ENCODE measurements around the gene CFAP210.

The CFAP210 gene

DNA sequence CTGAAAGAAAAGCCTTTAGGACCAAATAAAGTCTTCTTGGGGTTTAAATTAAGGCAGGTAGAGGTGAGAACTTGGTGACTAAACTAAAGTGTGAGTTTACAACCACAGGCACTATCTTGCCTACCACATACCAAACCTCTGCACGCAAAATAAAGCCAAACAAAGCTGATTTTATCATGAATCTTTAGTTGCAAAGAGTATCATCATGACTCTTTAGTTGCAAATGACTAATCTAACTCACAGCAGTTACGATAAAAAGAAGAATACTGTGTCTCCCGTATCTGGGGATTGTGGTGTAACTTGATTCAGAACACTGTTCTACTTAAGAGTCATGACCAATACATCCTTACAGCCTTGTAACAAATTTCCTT, 11.2 kb downstream of the CFAP210 start:
- DNase-seq, result no peak
- H3K27ac ChIP-seq (ENCODE audit: insufficient read depth, low read length, poor library complexity, severe bottlenecking), result no peak overlapping the region

GRCh38 chr2:169676850-169677249, 17.4 kb downstream of the CFAP210 start:
- Histone ChIP-seq H3K27me3 (replicated peaks; ENCODE audit: control insufficient read depth, insufficient read depth, low read length, poor library complexity, severe bottlenecking) (no peaks in the 10 kb centered on the region), H3K4me1 (ENCODE audit: control insufficient read depth, insufficient read depth, low read length, poor library complexity, severe bottlenecking) (no peaks in the 10 kb centered on the region), H3K4me3 (ENCODE audit: insufficient read depth, low read depth, low read length, poor library complexity, severe bottlenecking) (no peak overlapping the region), H3K36me3 (ENCODE audit: control insufficient read depth, insufficient read depth, low read length) (no peaks in the 10 kb centered on the region), H3K27ac (ENCODE audit: insufficient read depth, low read length, poor library complexity, severe bottlenecking) (no peak overlapping the region), H3K9me3 (ENCODE audit: control insufficient read depth, low read length) (no peaks in the 10 kb centered on the region)
- DNase-seq, result no peak

More for the DNA sequence above, 11.2 kb downstream of the CFAP210 start:
- H3K4me1 ChIP-seq (ENCODE audit: control insufficient read depth, insufficient read depth, low read length, poor library complexity, severe bottlenecking), result no peaks in the 10 kb centered on the region
- H3K36me3 ChIP-seq (ENCODE audit: control insufficient read depth, insufficient read depth, low read length), result no peaks in the 10 kb centered on the region
- no peaks in the 10 kb centered on the region for H3K27me3 ChIP-seq (replicated peaks; ENCODE audit: control insufficient read depth, insufficient read depth, low read length, poor library complexity, severe bottlenecking)
- no peak overlapping the region for H3K4me3 ChIP-seq (ENCODE audit: insufficient read depth, low read depth, low read length, poor library complexity, severe bottlenecking)
- H3K9me3 ChIP-seq (ENCODE audit: control insufficient read depth, low read length), result no peaks in the 10 kb centered on the region

DNA sequence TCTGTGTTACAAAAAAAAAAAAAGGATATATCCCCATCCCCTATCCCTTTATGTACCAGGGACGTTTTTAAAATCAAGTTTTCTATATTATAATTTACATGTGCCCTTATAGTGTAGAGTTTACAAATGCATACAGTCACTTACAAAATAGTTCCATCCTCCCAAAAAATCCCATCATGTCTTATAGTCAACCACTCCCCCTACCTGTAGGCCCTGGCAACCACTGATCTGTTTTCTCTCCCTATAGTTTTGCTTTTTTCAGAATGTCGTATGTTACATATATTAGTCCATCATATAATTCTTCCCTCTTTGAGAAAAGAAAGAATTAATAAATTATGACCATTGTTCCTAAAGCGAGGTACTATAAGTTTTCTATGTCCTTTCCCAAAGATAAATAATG, 17.8 kb downstream of the CFAP210 start:
- H3K4me1 ChIP-seq (ENCODE audit: control insufficient read depth, insufficient read depth, low read length, poor library complexity, severe bottlenecking), result no peaks in the 10 kb centered on the region
- H3K27me3 ChIP-seq (replicated peaks; ENCODE audit: control insufficient read depth, insufficient read depth, low read length, poor library complexity, severe bottlenecking), result no peaks in the 10 kb centered on the region
- no peaks in the 10 kb centered on the region for H3K9me3 ChIP-seq (ENCODE audit: control insufficient read depth, low read length)
- H3K36me3 ChIP-seq (ENCODE audit: control insufficient read depth, insufficient read depth, low read length), result no peaks in the 10 kb centered on the region
- no peak overlapping the region for H3K4me3 ChIP-seq (ENCODE audit: insufficient read depth, low read depth, low read length, poor library complexity, severe bottlenecking)
- DNase-seq, result no peak
- H3K27ac ChIP-seq (ENCODE audit: insufficient read depth, low read length, poor library complexity, severe bottlenecking), result no peak overlapping the region

DNA sequence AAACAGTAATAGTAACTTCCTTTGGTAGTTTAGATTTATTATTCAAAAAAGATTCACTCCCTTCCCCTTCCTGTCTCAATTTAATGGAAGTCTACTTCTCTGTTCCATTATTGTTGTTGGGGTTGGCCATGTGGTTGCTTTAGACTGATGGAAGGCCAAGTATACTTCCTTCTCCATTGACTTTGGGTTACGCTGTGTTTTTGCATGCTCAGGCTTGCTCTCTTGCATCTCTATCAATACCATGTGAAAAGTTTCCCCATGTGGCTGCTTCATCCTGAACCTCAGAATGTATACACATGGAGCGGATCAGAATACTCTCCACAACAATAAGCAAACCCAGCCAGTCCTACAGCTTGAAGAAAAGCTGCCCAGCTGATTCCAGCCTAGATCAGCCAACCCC, 20.3 kb downstream of the CFAP210 start:
- Histone ChIP-seq H3K4me3 (ENCODE audit: insufficient read depth, low read depth, low read length, poor library complexity, severe bottlenecking) (no peak overlapping the region), H3K9me3 (ENCODE audit: control insufficient read depth, low read length) (no peaks in the 10 kb centered on the region), H3K4me1 (ENCODE audit: control insufficient read depth, insufficient read depth, low read length, poor library complexity, severe bottlenecking) (no peaks in the 10 kb centered on the region), H3K27ac (ENCODE audit: insufficient read depth, low read length, poor library complexity, severe bottlenecking) (no peak overlapping the region), H3K27me3 (replicated peaks; ENCODE audit: control insufficient read depth, insufficient read depth, low read length, poor library complexity, severe bottlenecking) (no peaks in the 10 kb centered on the region), H3K36me3 (ENCODE audit: control insufficient read depth, insufficient read depth, low read length) (no peaks in the 10 kb centered on the region)
- DNase-seq, result no peak

- no peaks in the 10 kb centered on the region for H3K4me1 ChIP-seq (ENCODE audit: control insufficient read depth, insufficient read depth, low read length, poor library complexity, severe bottlenecking)
- H3K9me3 ChIP-seq (ENCODE audit: control insufficient read depth, low read length), result no peaks in the 10 kb centered on the region
- DNase-seq, result no peak
- H3K27me3 ChIP-seq (replicated peaks; ENCODE audit: control insufficient read depth, insufficient read depth, low read length, poor library complexity, severe bottlenecking), result no peaks in the 10 kb centered on the region
- no peak overlapping the region for H3K27ac ChIP-seq (ENCODE audit: insufficient read depth, low read length, poor library complexity, severe bottlenecking)
- H3K36me3 ChIP-seq (ENCODE audit: control insufficient read depth, insufficient read depth, low read length), result no peaks in the 10 kb centered on the region
- H3K4me3 ChIP-seq (ENCODE audit: insufficient read depth, low read depth, low read length, poor library complexity, severe bottlenecking), result no peak overlapping the region
Measured at GRCh38 chr2:169673106-169673505, 21.1 kb downstream of the CFAP210 start.

DNA sequence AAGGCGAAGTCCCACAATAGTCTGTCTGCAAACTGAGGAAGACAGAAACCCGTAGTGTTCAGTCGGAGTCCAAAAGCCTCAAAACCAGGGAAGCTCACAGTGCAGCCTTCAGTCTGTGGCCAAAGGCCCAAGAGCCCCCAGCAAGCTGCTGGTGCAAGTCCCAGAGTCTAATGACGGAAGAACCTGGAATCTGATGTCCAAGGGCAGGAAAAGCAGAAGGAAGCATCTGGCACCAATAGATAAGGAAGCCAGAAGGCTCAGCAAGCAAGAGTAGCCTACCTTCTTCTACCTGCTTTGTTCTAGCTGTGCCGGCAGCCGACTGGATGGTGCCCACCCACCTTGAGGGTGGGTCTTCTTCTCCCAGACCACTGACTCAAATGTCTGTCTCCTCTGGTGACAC, 21.8 kb downstream of the CFAP210 start:
- no peaks in the 10 kb centered on the region for H3K9me3 ChIP-seq (ENCODE audit: control insufficient read depth, low read length)
- no peaks in the 10 kb centered on the region for H3K27me3 ChIP-seq (replicated peaks; ENCODE audit: control insufficient read depth, insufficient read depth, low read length, poor library complexity, severe bottlenecking)
- no peak overlapping the region for H3K27ac ChIP-seq (ENCODE audit: insufficient read depth, low read length, poor library complexity, severe bottlenecking)
- no peak for DNase-seq
- H3K4me3 ChIP-seq (ENCODE audit: insufficient read depth, low read depth, low read length, poor library complexity, severe bottlenecking), result no peak overlapping the region
- H3K36me3 ChIP-seq (ENCODE audit: control insufficient read depth, insufficient read depth, low read length), result no peaks in the 10 kb centered on the region
- H3K4me1 ChIP-seq (ENCODE audit: control insufficient read depth, insufficient read depth, low read length, poor library complexity, severe bottlenecking), result no peaks in the 10 kb centered on the region

DNA sequence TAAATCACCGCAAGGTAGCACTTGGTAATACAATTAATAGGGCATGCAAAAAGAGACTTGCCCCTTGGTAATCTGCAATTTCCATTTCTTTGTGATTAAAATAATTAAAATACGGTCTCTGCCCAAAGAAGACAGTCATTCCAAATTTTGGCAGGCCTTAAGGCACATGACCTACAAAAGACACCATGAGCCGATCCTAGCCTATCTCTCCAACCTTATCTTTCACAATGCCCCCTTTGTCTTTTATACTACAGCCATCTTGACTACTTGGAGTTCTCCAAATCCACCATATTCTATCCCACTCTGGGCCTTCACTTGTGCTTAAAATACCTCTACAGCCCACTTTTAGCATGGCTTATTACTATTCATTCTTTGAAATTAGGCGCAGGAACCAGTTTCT, 23.3 kb downstream of the CFAP210 start:
- H3K27me3 ChIP-seq (replicated peaks; ENCODE audit: control insufficient read depth, insufficient read depth, low read length, poor library complexity, severe bottlenecking), result no peaks in the 10 kb centered on the region
- H3K27ac ChIP-seq (ENCODE audit: insufficient read depth, low read length, poor library complexity, severe bottlenecking), result no peak overlapping the region
- no peak for DNase-seq
- H3K4me1 ChIP-seq (ENCODE audit: control insufficient read depth, insufficient read depth, low read length, poor library complexity, severe bottlenecking), result no peaks in the 10 kb centered on the region
- H3K9me3 ChIP-seq (ENCODE audit: control insufficient read depth, low read length), result no peaks in the 10 kb centered on the region
- H3K36me3 ChIP-seq (ENCODE audit: control insufficient read depth, insufficient read depth, low read length), result no peaks in the 10 kb centered on the region
- no peak overlapping the region for H3K4me3 ChIP-seq (ENCODE audit: insufficient read depth, low read depth, low read length, poor library complexity, severe bottlenecking)

DNA sequence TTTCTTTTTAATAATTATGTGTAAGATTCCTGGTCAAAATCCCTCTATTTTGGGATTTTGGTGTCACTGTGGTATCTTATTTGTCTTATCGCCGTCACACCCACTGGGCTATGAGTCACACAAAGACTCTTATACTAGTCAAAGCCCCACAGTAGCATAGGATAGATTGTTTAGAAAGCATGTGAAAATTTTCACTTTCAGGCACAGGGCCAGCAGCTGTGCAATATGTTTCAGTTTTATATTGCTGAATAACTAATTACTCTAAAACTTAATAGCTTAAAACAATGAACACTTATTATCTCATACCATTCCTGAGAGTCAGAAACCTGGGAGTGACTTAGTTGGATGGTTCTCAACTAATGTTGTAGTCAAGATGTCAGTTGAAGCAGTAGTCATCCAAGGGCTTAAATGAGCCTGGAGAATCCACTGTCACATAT, 24.0 kb downstream of the CFAP210 start:
- Histone ChIP-seq H3K27me3 (replicated peaks; ENCODE audit: control insufficient read depth, insufficient read depth, low read length, poor library complexity, severe bottlenecking) (no peaks in the 10 kb centered on the region), H3K36me3 (ENCODE audit: control insufficient read depth, insufficient read depth, low read length) (no peaks in the 10 kb centered on the region), H3K4me1 (ENCODE audit: control insufficient read depth, insufficient read depth, low read length, poor library complexity, severe bottlenecking) (no peaks in the 10 kb centered on the region), H3K9me3 (ENCODE audit: control insufficient read depth, low read length) (no peaks in the 10 kb centered on the region), H3K4me3 (ENCODE audit: insufficient read depth, low read depth, low read length, poor library complexity, severe bottlenecking) (no peak overlapping the region), H3K27ac (ENCODE audit: insufficient read depth, low read length, poor library complexity, severe bottlenecking) (no peak overlapping the region)
- no peak for DNase-seq

- Histone ChIP-seq H3K36me3 (ENCODE audit: control insufficient read depth, insufficient read depth, low read length) (no peaks in the 10 kb centered on the region), H3K4me1 (ENCODE audit: control insufficient read depth, insufficient read depth, low read length, poor library complexity, severe bottlenecking) (no peaks in the 10 kb centered on the region), H3K27me3 (replicated peaks; ENCODE audit: control insufficient read depth, insufficient read depth, low read length, poor library complexity, severe bottlenecking) (no peaks in the 10 kb centered on the region), H3K4me3 (ENCODE audit: insufficient read depth, low read depth, low read length, poor library complexity, severe bottlenecking) (no peak overlapping the region), H3K27ac (ENCODE audit: insufficient read depth, low read length, poor library complexity, severe bottlenecking) (no peak overlapping the region), H3K9me3 (ENCODE audit: control insufficient read depth, low read length) (no peaks in the 10 kb centered on the region)
- DNase-seq, result no peak
Measured at GRCh38 chr2:169667583-169667982, 26.6 kb downstream of the CFAP210 start.

GRCh38 chr2:169664978-169665930, 29.0 kb downstream of the CFAP210 start:
- no peaks in the 10 kb centered on the region for H3K36me3 ChIP-seq (ENCODE audit: control insufficient read depth, insufficient read depth, low read length)
- no peak for DNase-seq
- H3K27ac ChIP-seq (ENCODE audit: insufficient read depth, low read length, poor library complexity, severe bottlenecking), result no peak overlapping the region
- no peaks in the 10 kb centered on the region for H3K4me1 ChIP-seq (ENCODE audit: control insufficient read depth, insufficient read depth, low read length, poor library complexity, severe bottlenecking)
- H3K4me3 ChIP-seq (ENCODE audit: insufficient read depth, low read depth, low read length, poor library complexity, severe bottlenecking), result no peak overlapping the region
- H3K9me3 ChIP-seq (ENCODE audit: control insufficient read depth, low read length), result no peaks in the 10 kb centered on the region
- H3K27me3 ChIP-seq (replicated peaks; ENCODE audit: control insufficient read depth, insufficient read depth, low read length, poor library complexity, severe bottlenecking), result no peaks in the 10 kb centered on the region
